HG02938 (cell line): ENCODE data around the gene TCF7L1.
"Not testable (repeated sequence)": the region's sequence is repeated elsewhere in the genome, so short reads cannot be mapped to it uniquely, and the experiment has no call there.

Experiments
- ATAC-seq: cut with Tn5 transposase; IDR thresholded peaks from one replicate; pipeline ENCODE4 v1.9.1; 2021; ENCODE audit warnings: mild to moderate bottlenecking, moderate library complexity; ENCODE audit not compliant: unreplicated experiment

Gene TCF7L1

GRCh38 chr2:85131116-85131515 lies 2.1 kb upstream of the TCF7L1 start:
- no peak for ATAC-seq

- ATAC-seq: no peak
Observed at GRCh38 chr2:85132397-85132796, 795 bp upstream of the TCF7L1 start.

DNA sequence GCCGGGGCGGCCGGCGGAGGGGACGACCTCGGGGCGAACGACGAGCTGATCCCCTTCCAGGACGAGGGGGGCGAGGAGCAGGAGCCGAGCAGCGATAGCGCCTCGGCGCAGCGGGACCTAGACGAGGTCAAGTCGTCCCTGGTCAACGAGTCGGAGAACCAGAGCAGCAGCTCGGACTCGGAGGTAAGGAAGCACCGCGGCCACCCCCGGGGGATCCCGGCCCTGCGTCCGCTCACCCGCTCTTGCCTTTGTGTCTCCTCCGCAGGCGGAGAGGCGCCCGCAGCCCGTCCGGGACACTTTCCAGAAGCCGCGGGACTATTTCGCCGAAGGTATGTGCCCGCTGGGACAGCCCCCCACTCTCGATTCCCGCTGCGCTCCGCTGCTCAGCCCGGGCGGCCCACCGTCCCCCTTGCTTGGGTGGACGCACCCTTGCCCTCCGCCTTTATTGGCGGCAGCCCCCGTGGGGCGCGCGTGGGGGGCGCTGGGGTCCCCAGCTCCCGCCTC lies 611 bp downstream of the TCF7L1 start:
- ATAC-seq: no peak

- no peak for ATAC-seq
Observed at GRCh38 chr2:85134255-85134895, 1.2 kb downstream of the TCF7L1 start.

GRCh38 chr2:85134896-85135659 lies 1.9 kb downstream of the TCF7L1 start:
- no peak for ATAC-seq

GRCh38 chr2:85135660-85135914 lies 2.4 kb downstream of the TCF7L1 start:
- no peak for ATAC-seq

DNA sequence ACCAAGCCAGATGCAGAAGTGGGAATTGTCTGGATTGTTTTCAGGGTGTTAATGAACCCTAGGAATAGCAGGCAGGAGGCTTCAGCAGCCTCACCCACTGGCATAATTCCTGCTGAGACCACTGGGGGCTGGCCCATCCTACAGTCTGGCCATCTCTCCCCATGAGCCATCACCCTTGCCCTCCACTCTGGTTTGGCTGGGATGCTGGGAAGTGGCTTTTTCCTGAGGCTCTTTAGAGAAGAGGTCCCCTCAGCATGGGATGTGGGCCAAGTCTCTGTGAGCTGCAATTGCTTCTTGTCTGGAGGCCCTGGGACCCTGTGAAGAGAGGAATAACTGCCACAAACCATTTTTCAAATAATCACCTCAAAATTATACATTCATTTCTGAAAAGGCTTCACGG lies 4.0 kb downstream of the TCF7L1 start:
- ATAC-seq: no peak

DNA sequence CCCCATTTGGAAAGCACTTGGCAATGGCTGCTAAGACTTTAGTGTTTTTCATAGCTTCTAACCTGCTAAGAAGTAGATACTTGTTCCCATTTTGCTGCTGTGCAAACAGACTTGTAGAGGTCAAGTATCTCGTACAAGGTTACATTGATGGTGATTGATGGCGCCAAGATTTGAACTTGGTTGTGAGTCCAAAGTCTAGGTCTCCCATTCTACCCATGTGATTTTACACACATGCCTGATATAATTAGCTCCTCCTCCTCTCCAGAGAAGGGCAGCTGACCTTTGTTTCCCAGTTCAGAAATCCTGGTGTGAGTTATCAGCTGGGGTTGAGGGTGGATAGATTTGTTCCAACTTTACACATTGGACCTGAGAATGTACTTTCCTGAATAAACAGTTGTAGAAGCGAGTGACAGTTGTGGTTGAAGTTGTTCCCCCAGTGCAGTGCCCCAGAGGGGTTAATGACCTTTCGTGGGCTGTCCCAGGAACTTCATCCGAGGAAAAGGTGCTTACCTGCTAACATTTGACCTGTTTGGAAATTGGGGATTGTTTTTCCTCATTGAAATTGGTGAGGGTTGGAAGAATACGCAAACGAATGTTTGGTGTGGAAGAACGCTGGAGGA lies 10.4 kb downstream of the TCF7L1 start:
- no peak for ATAC-seq

- no peak for ATAC-seq
Observed at GRCh38 chr2:85145116-85145820, 12.1 kb downstream of the TCF7L1 start.

DNA sequence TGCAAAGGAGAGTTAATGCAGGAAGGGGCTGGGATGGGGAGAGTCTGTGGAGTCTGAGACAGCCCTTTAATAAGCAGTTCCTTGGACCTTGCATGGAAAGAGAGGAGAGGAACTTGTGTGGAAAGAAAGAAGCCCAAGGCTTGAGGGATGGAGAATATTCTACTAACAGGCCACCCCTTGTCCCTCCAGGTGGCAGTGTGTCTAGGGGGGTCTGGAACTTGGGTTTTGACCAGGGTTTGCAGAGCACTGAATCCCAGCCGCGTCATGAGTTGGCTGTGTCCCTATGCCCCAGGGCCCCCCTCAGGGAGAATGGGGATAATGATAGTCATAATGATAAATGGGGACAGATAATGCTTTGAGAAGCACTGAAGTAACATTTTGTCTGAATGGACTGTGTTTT lies 15.0 kb downstream of the TCF7L1 start:
- no peak for ATAC-seq

DNA sequence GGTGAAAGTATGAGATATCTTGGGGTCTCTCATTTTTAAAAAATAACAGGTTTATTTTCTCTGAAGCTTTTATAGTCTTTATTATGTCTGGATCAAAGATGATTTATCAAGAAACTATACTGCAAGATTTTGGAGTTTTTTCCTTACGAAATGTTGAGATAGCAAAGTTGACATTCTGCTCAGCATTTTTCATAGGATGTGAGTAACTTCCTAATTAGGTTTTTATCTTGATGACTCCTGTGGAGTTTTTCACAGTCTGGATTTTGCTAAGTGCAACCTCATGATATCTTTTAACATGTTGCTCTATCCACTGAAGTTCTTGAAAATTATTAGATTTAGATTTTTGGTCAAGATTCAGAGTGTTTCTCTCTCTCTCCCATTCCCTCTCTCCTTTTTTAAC lies 17.8 kb downstream of the TCF7L1 start:
- ATAC-seq: no peak

DNA sequence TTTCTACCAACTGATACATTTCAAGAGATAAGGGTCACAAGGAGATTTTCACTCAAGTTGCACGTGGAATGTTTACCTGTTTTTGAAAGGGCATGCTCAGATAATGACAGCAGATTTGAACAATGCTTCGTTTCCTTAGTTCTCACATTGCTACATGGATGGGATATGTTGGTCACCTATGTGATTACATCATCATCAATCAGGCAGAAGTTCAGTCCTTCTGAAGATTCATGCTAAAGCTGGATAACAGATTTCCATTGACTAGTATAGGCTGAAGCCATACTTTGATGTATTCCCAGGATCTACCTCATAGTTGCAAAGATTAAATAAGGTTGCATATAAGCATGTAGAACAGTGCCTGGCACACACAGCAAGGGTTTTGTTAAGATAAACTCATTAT lies 19.7 kb downstream of the TCF7L1 start:
- ATAC-seq: no peak

DNA sequence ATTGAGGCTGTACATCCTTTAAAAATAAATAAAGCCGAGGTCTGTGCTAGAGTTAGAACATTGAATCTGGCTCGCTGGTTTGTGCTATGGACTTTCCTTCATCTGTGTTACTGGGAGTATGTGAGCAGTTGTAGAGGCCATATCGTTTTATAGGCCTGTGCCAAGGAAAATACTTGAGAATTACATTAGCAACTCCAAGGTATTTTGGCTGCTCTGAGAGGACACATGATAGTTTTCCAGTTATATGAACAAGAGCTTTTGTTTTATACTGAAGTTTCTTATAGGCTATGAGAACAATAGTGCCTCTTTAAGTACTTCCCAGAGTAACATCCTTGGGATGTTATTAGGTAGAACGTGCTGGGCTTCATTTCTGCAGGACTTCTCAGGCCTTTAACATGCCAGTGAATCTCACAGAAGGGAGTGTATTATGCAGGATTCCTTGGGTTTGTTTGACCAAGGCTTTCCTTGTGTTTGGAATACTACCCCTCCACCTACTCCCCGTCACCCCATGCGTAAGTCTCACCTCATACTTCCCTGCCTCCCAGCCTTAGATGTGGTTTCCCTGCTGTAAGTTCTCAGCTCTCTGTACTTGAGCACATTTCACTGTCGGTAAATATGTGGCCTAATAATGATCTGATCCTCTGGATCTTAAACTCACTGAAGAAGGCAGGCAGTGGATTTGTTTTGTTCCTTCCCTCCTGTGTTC lies 21.0 kb downstream of the TCF7L1 start:
- ATAC-seq: no peak

- ATAC-seq: not testable (repeated sequence)
Observed at GRCh38 chr2:85155082-85155481, 21.9 kb downstream of the TCF7L1 start.

GRCh38 chr2:85156153-85156552 lies 23.0 kb downstream of the TCF7L1 start:
- no peak for ATAC-seq

GRCh38 chr2:85156619-85157018 lies 23.4 kb downstream of the TCF7L1 start:
- ATAC-seq: no peak

- no peak for ATAC-seq
Observed at GRCh38 chr2:85157345-85157744, 24.2 kb downstream of the TCF7L1 start.

DNA sequence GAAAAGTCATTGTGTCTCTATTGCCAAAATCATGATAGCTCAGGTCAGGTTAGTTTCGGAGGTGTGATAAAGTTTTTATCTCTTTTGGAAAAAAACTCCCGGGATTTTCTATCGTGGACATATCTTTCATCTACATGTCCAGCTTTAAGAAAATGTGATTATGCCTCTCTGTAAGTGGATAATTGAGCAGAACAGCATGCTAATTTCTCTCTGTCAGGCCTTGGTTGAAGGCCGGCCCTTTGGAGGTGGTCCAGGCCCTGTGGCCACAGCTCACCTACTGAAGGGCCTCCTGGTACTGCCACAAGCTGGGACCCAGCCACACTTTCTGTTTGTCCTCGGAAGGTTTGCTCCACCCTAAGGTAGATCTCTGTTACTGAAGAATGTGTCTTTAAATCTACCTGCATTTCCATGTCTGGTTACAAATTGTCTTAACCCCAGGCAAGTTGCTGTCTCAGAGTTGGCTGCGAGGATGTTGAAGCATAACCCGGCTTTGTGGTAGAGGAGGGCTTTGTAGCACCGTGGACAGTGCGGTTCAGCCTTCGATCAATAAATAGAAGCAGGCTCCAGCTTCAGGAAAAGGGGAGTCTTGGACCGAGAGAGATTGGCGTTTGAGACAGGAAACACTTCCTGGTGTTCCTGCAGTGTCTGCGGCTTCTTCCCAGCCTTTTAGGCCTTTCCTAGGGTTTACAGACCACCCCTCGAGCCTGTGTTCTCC lies 25.5 kb downstream of the TCF7L1 start:
- ATAC-seq: no peak

DNA sequence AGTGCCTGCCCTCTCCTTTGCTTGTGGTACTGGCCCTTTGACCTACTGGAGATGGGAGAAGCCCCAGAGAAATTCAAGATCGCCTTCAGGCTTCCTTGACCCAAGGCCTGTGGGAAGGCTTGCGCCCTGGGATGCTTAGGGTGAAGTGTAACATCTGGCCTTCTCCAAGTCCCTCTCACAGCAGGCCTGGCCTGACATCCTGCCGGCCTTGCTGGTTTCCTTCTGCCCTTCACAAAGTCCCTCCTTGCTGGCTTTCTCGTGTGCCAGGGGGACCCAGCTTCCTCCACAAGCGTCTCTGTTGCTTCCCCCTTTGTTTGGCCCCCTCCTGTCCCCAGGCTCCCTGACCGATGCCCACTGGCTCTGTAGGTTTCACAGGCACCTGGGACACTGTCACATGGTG lies 26.4 kb downstream of the TCF7L1 start:
- no peak for ATAC-seq
